ENCODE measurements around the gene AKR1C4.
A peak's percentile ranks its signal among the peaks of the same experiment; 100 is the strongest.
"Not testable (repeated sequence)": the region's sequence is repeated elsewhere in the genome, so short reads cannot be mapped to it uniquely, and the experiment has no call there.

The AKR1C4 gene

GRCh38 chr10:5206799-5207198 is 10.2 kb downstream of the AKR1C4 start:
- no peak for DNase-seq (ENCODE audit: low spot score)

GRCh38 chr10:5209776-5210175 is 13.1 kb downstream of the AKR1C4 start:
- not testable (repeated sequence) for DNase-seq (ENCODE audit: low spot score)

- not testable (repeated sequence) for DNase-seq (ENCODE audit: low spot score)
Measured at GRCh38 chr10:5210261-5210660, 13.6 kb downstream of the AKR1C4 start.

- no peak for DNase-seq (ENCODE audit: low spot score)
Measured at GRCh38 chr10:5211696-5212536, 15.3 kb downstream of the AKR1C4 start.

GRCh38 chr10:5216801-5217200 is 20.2 kb downstream of the AKR1C4 start:
- no peak for DNase-seq (ENCODE audit: low spot score)

- no peak for DNase-seq (ENCODE audit: low spot score)
Measured at GRCh38 chr10:5219262-5219661, 22.6 kb downstream of the AKR1C4 start.

GRCh38 chr10:5222942-5223341 is 26.3 kb downstream of the AKR1C4 start:
- DNase-seq (ENCODE audit: low spot score), result not testable (repeated sequence)

- no peak for DNase-seq (ENCODE audit: low spot score)
Measured at GRCh38 chr10:5229019-5229418, 32.4 kb downstream of the AKR1C4 start.

GRCh38 chr10:5233324-5233723 is 36.7 kb downstream of the AKR1C4 start:
- DNase-seq (ENCODE audit: low spot score), result no peak

- no peak for DNase-seq (ENCODE audit: low spot score)
Measured at GRCh38 chr10:5234106-5234860, 37.6 kb downstream of the AKR1C4 start.

GRCh38 chr10:5237541-5237940 is 40.9 kb downstream of the AKR1C4 start:
- DNase-seq (ENCODE audit: low spot score), result not testable (repeated sequence)

- DNase-seq (ENCODE audit: low spot score), result no peak
Measured at GRCh38 chr10:5242585-5242984, 45.9 kb downstream of the AKR1C4 start.

- DNase-seq (ENCODE audit: low spot score), result no peak
Measured at GRCh38 chr10:5243521-5243987, 46.9 kb downstream of the AKR1C4 start.

- DNase-seq (ENCODE audit: low spot score), result peak; percentile 4
Measured at GRCh38 chr10:5252177-5253037, 55.8 kb downstream of the AKR1C4 start.

GRCh38 chr10:5254488-5254887 is 57.9 kb downstream of the AKR1C4 start:
- DNase-seq (ENCODE audit: low spot score), result no peak

- not testable (repeated sequence) for DNase-seq (ENCODE audit: low spot score)
Measured at GRCh38 chr10:5257768-5258167, 61.1 kb downstream of the AKR1C4 start.

GRCh38 chr10:5259132-5259951 is 62.7 kb downstream of the AKR1C4 start:
- no peak for DNase-seq (ENCODE audit: low spot score)

GRCh38 chr10:5259952-5260578 is 63.4 kb downstream of the AKR1C4 start:
- no peak for DNase-seq (ENCODE audit: low spot score)

GRCh38 chr10:5260828-5261227 is 64.2 kb downstream of the AKR1C4 start:
- no peak for DNase-seq (ENCODE audit: low spot score)

GRCh38 chr10:5265139-5265538 is 68.5 kb downstream of the AKR1C4 start:
- no peak for DNase-seq (ENCODE audit: low spot score)

- no peak for DNase-seq (ENCODE audit: low spot score)
Measured at GRCh38 chr10:5266351-5266750, 69.7 kb downstream of the AKR1C4 start.
